ENCODE measurements around the gene MCM3AP. TPM values are rescaled to one million over a fixed set of nuclear protein-coding genes. Genes with fewer than 3 reads are reported as not detected.
"Not testable (repeated sequence)": the region's sequence is repeated elsewhere in the genome, so short reads cannot be mapped to it uniquely, and the experiment has no call there.

Gene MCM3AP
- total and polyA plus RNA-seq, 2 experiments from 2014 or later = 35.4 to 64.8 TPM

- Histone ChIP-seq H3K27ac (peak overlapping the region; percentile 59), H3K79me2 (peaks cover 79% of the 10 kb centered on the region), H3K4me2 (peak overlapping the region; percentile 90), H3K4me3 (peak overlapping the region; percentile 84), H3K4me1 (ENCODE audit: insufficient read depth) (peaks cover 13% of the 10 kb centered on the region), H3K27me3 (no peaks in the 10 kb centered on the region), H3K36me3 (replicated peaks; ENCODE audit: insufficient read depth, low read depth) (no peaks in the 10 kb centered on the region), H4K20me1 (ENCODE audit: insufficient read depth, poor library complexity, severe bottlenecking) (peaks cover 60% of the 10 kb centered on the region), H3K9me2 (replicated peaks; ENCODE audit: insufficient read depth) (no peaks in the 10 kb centered on the region), H3K9me3 (ENCODE audit: low read depth) (no peaks in the 10 kb centered on the region), H2AFZ (no peak overlapping the region)
- no peak for DNase-seq (ENCODE audit: low spot score)
- WGBS (ENCODE audit: low lambda C conversion rate, missing lambda C conversion rate) = 79% methylated on average over 1 of the region's 1 CpG
- no peak for TF ChIP-seq CTCF (IDR thresholded peaks at IDR 0.05; ENCODE audit: poor library complexity)
- TF ChIP-seq EZH2 (IDR thresholded peaks at IDR 0.05; ENCODE audit: borderline replicate concordance) = no peak
- no peak for TF ChIP-seq EZH2phosphoT487 (IDR thresholded peaks at IDR 0.05; ENCODE audit: low read depth, severe bottlenecking, unreplicated experiment)
Measured at GRCh38 chr21:46226146-46226545, 59.3 kb downstream of the MCM3AP start.

GRCh38 chr21:46223661-46224060 lies 61.8 kb downstream of the MCM3AP start:
- 96% methylated on average over 18 of the region's 18 CpGs for WGBS (ENCODE audit: low lambda C conversion rate, missing lambda C conversion rate)
- not testable (repeated sequence) for H3K36me3 ChIP-seq (replicated peaks; ENCODE audit: insufficient read depth, low read depth); H3K27ac ChIP-seq; H3K4me3 ChIP-seq; H3K27me3 ChIP-seq; DNase-seq (ENCODE audit: low spot score); H3K4me2 ChIP-seq; H3K9me2 ChIP-seq (replicated peaks; ENCODE audit: insufficient read depth); H2AFZ ChIP-seq; H3K9me3 ChIP-seq (ENCODE audit: low read depth)
- Histone ChIP-seq H3K79me2 (peaks cover 89% of the 10 kb centered on the region), H3K4me1 (ENCODE audit: insufficient read depth) (peaks cover 13% of the 10 kb centered on the region), H4K20me1 (ENCODE audit: insufficient read depth, poor library complexity, severe bottlenecking) (peaks cover 78% of the 10 kb centered on the region)

- Histone ChIP-seq H3K9me3 (ENCODE audit: low read depth) (no peaks in the 10 kb centered on the region), H3K79me2 (peaks cover 89% of the 10 kb centered on the region), H3K27ac (no peak overlapping the region), H3K4me3 (no peak overlapping the region), H3K4me2 (no peak overlapping the region), H2AFZ (no peak overlapping the region), H3K36me3 (replicated peaks; ENCODE audit: insufficient read depth, low read depth) (no peaks in the 10 kb centered on the region), H4K20me1 (ENCODE audit: insufficient read depth, poor library complexity, severe bottlenecking) (peaks cover 78% of the 10 kb centered on the region), H3K9me2 (replicated peaks; ENCODE audit: insufficient read depth) (no peaks in the 10 kb centered on the region), H3K27me3 (no peaks in the 10 kb centered on the region), H3K4me1 (ENCODE audit: insufficient read depth) (peaks cover 13% of the 10 kb centered on the region)
- TF ChIP-seq EZH2phosphoT487 (IDR thresholded peaks at IDR 0.05; ENCODE audit: low read depth, severe bottlenecking, unreplicated experiment) = no peak
- no peak for TF ChIP-seq CTCF (IDR thresholded peaks at IDR 0.05; ENCODE audit: poor library complexity)
- TF ChIP-seq EZH2 (IDR thresholded peaks at IDR 0.05; ENCODE audit: borderline replicate concordance) = no peak
- WGBS (ENCODE audit: low lambda C conversion rate, missing lambda C conversion rate) = 84% methylated on average over 7 of the region's 7 CpGs
- no peak for DNase-seq (ENCODE audit: low spot score)
Measured at GRCh38 chr21:46223217-46223616, 62.2 kb downstream of the MCM3AP start.

- Histone ChIP-seq H3K9me2 (replicated peaks; ENCODE audit: insufficient read depth) (no peaks in the 10 kb centered on the region), H3K27ac (no peak overlapping the region), H3K9me3 (ENCODE audit: low read depth) (no peaks in the 10 kb centered on the region), H3K4me1 (ENCODE audit: insufficient read depth) (peaks cover 13% of the 10 kb centered on the region), H3K4me3 (no peak overlapping the region), H2AFZ (no peak overlapping the region), H4K20me1 (ENCODE audit: insufficient read depth, poor library complexity, severe bottlenecking) (peaks cover 75% of the 10 kb centered on the region), H3K79me2 (peaks cover 83% of the 10 kb centered on the region), H3K4me2 (no peak overlapping the region), H3K36me3 (replicated peaks; ENCODE audit: insufficient read depth, low read depth) (no peaks in the 10 kb centered on the region), H3K27me3 (no peaks in the 10 kb centered on the region)
- TF ChIP-seq EZH2phosphoT487 (IDR thresholded peaks at IDR 0.05; ENCODE audit: low read depth, severe bottlenecking, unreplicated experiment) (no peak), CTCF (IDR thresholded peaks at IDR 0.05; ENCODE audit: poor library complexity) (no peak), EZH2 (IDR thresholded peaks at IDR 0.05; ENCODE audit: borderline replicate concordance) (no peak)
- DNase-seq (ENCODE audit: low spot score) = no peak
- 92% methylated on average over 11 of the region's 11 CpGs for WGBS (ENCODE audit: low lambda C conversion rate, missing lambda C conversion rate)
Measured at GRCh38 chr21:46222436-46223116, 62.8 kb downstream of the MCM3AP start.

Data from hepatocyte (in vitro differentiated cells).